Ishikawa (cell line): ENCODE measurements around the gene SLC38A10.

Source experiments
- CREB1 ChIP-seq: IDR thresholded peaks from 2 replicates; pipeline ENCODE4 v1.6.1; 2012; ENCODE audit warnings: low read depth
- NFIC ChIP-seq: IDR thresholded peaks from 2 replicates; pipeline ENCODE4 v1.6.1; 2012
- ZBTB7A ChIP-seq: IDR thresholded peaks from 2 replicates; pipeline ENCODE4 v1.6.1; 2012; ENCODE audit warnings: low read depth
- TF ChIP-seq, protein P1 (sequence below): IDR thresholded peaks from 2 replicates; pipeline ENCODE4 v1.6.1; 2012; ENCODE audit warnings: low read depth, mild to moderate bottlenecking

SLC38A10 gene

DNA sequence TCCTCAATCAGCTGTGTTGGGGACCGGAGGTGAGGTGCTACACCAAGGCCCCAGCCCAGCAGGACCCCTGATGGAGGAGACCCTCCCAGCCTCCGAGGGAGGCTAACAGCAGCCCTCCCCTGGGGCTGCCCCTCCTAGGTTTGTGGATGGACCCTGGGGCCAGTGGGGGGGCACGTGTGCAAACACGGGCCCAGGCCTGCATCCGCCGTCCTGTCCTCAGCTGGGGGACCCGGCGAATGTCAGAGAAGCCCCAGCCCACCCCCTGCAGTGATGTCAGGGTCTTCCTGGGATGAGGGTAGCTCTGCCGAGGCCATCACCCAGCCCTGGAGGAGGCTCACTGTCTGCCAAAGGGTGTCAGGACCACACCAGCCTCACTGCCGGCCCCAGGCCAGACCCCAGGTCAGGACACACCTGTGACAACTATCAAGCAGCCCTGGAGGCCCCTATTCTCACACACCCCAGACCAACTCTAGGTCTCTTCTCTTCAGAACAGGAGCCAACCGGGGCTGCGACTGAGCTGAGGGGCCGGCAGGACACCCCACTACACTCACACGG lies 99.1 kb downstream of the SLC38A10 start:
- no peak for TF ChIP-seq NFIC
- no peak for TF ChIP-seq CREB1
- TF ChIP-seq ZBTB7A = no peak
- TF ChIP-seq, protein P1, sequence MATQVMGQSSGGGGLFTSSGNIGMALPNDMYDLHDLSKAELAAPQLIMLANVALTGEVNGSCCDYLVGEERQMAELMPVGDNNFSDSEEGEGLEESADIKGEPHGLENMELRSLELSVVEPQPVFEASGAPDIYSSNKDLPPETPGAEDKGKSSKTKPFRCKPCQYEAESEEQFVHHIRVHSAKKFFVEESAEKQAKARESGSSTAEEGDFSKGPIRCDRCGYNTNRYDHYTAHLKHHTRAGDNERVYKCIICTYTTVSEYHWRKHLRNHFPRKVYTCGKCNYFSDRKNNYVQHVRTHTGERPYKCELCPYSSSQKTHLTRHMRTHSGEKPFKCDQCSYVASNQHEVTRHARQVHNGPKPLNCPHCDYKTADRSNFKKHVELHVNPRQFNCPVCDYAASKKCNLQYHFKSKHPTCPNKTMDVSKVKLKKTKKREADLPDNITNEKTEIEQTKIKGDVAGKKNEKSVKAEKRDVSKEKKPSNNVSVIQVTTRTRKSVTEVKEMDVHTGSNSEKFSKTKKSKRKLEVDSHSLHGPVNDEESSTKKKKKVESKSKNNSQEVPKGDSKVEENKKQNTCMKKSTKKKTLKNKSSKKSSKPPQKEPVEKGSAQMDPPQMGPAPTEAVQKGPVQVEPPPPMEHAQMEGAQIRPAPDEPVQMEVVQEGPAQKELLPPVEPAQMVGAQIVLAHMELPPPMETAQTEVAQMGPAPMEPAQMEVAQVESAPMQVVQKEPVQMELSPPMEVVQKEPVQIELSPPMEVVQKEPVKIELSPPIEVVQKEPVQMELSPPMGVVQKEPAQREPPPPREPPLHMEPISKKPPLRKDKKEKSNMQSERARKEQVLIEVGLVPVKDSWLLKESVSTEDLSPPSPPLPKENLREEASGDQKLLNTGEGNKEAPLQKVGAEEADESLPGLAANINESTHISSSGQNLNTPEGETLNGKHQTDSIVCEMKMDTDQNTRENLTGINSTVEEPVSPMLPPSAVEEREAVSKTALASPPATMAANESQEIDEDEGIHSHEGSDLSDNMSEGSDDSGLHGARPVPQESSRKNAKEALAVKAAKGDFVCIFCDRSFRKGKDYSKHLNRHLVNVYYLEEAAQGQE = no peak
